ENCODE data around the gene OR4K13. TPM values are rescaled to one million over a fixed set of nuclear protein-coding genes. Genes with fewer than 3 reads are reported as not detected.

The OR4K13 gene
- not detected for total RNA-seq
- long read RNA-seq = 0 reads

DNA sequence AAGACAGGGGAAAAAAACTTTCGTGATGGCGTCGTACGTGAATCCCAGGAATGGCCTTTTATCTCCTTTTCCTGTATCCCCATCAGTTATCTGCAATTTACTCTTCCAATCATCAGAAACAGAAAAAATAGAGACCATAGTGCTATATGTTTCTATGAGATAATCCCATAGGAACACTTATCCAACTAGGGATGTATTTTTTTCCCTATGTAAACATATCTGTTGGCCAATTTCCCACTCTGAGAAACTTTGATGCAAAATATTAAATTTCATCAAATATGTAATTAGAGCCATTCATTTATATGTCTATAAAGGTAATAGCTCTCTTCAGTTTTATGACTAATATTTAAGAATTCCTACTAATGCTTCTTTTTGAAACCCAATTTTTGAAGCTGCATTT, at the start of gene OR4K13:
TSS of gene OR4K13 (minus strand) at position 101 of the 400 bp plus-strand sequence. CDS start 1,280 bp downstream, outside the sequence.
- intact Hi-C loops (cut with DNase I, micrococcal nuclease) = no loop called here
- ATAC-seq (no peak), DNase-seq (no peak)

DNA sequence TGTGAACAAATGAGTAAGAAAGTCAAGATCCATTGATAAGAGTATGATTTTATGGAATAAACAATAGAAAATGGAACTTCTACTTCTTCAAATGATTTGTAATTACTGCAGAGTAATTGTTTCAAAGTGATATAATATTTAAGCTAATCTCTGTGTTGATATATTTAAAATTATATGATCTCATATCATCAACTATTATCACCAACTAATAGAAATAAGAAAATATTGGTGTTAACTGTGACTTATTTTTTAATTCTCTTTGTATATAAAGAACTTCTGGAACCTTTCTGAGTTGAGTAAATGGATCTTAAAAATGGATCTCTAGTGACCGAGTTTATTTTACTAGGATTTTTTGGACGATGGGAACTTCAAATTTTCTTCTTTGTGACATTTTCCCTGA, 23.9 kb upstream of the OR4K13 start, which contains the start of gene OR4L1:
TSS of gene OR4L1 (plus strand) at position 301 of the 400 bp plus-strand sequence. CDS start at position 301, 0 bp downstream.
- intact Hi-C loops (cut with DNase I, micrococcal nuclease) = no loop called here

DNA sequence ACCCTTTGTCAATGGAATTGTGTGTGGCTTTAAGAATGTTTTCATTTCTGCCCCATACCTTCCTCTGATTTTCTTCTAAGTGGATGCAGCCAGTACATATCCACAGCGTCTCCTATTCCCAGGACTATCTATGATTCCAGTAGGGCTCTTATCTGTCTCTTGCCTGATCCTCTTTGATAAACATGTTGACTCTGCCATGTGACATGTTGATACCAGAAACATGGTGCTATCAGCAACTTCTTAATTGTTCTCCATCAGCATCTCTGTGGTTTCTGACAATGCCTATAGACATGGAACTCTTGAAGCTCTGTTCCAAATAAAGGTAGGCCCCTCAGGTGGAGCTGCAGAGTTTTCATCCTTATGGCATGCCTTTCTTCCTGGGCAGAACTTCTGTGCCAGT, 12.4 kb upstream of the OR4K13 start:
- intact Hi-C loops (cut with DNase I, micrococcal nuclease) = no loop called here
- ATAC-seq (no peak), DNase-seq (no peak)

More for the DNA sequence above, 23.9 kb upstream of the OR4K13 start, which contains the start of gene OR4L1:
- DNase-seq = no peak
- ATAC-seq = no peak

DNA sequence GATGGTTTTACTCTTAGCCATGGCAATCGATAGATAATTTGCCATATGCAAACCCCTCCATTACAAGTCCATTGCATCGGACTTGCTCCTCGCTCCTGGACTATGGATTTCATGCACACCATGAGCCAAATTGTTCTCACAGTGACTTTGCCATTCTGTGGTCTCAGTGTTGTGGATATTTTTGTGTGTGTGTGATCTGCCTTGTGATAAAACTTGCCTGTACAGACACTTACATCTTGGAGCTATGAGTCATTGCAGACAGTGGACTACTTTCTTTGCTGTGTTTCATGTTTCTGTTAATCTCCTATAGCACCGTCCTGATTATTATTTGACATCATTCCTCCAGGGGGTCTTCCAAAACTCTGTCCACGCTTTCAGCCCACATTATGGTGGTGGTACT, 8.4 kb upstream of the OR4K13 start:
- no peak for ATAC-seq

DNA sequence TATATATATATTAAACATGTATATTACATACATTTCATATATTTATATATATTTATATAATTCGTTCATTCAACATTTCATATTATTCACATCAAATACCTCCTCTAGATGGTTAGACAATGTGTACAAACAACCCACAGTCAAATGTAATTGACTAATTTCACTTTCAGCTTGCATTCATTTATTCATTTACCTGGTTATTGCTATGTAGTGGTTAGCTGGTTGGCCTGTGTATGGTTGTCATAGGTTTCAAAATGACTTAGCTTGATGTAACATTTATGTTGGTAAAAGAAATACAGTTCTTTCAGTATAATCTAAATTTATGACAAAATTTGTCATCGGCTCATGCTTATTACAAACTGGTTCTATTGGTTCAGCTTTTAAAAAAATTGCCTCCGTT, 389 bp downstream of the OR4K13 start:
- intact Hi-C loops (cut with DNase I, micrococcal nuclease) = no loop called here
- ATAC-seq (no peak), DNase-seq (no peak)

More for the DNA sequence above, 8.4 kb upstream of the OR4K13 start:
- DNase-seq = no peak
- intact Hi-C loops (cut with DNase I, micrococcal nuclease) = no loop called here

DNA sequence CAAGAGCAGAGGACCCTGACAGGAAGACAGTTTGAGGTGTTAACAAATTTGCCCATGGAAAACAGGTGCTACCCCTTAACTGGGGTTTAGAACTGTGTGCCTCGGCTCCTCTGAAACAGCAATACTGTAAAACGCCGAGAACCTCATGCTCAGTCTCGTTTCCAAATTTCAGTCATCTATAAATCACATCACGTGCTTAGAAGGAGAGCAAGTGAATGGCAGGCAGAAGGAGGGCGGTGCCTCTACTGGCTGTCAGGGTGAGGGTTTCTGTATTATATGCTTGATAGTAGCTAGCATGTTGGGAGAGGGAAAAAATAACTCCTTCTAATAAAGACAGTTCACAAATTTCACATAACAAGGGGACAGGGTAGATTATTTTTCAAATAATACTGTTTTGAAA, 4.8 kb downstream of the OR4K13 start:
- no peak for DNase-seq
- intact Hi-C loops (cut with DNase I, micrococcal nuclease) = no loop called here
- no peak for ATAC-seq

DNA sequence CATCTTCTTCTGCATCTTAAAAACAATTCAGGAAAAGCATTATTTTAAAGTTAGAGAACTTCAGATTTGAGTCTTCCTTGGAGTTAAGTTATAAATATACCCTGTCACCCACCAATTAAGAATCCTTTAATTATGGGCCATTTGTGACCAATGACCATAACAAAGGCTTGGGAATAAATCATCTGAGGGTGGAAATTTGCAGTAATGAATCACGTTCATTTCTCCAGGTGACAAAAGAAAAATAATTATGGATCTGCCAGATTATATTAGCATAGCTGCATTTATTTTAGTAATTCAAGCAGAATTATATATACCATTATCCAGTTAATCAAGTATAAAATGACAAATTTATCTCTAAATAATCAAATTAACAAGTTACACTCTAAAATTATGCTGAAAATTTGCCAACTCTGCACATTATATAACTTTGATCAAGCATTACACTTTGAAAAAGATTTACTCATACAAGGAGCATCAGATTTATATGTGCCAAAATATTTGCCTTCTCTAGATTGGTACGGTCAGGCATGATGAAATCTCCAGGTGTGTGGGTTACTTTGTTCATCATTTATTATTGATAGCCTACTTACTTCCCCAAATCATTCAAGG, 16.5 kb downstream of the OR4K13 start, which contains the start of gene OR4K14:
TSS of gene OR4K14 (minus strand) at position 51 of the 609 bp plus-strand sequence. CDS start 4,114 bp downstream, outside the sequence.
- DNase-seq (no peak), ATAC-seq (no peak)
- intact Hi-C loops (cut with DNase I, micrococcal nuclease) = no loop called here

DNA sequence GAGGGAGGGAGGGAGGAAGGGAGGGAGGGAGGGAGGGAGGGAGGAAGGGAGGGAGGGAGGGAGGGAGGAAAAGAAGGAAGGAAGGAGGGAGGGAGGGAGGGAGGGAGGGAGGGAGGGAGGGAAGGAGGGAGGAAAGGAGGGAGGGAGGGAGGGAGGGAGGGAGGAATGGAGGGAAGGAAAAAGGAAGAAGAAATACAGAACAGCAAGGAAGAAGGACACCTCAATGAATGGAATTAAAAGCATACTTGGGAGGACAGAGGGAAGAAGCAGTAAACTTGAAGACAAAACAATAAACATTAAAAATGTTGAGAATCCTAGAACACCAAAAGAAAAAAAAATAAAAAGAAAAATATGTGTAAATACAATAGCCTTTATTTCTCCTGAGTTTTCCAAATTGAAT, 27.7 kb downstream of the OR4K13 start:
- intact Hi-C loops (cut with DNase I, micrococcal nuclease) = no loop called here
- DNase-seq = no peak
- ATAC-seq = no peak

GRCh38 chr14:20002319-20002718, 33.5 kb downstream of the OR4K13 start:
- intact Hi-C loops (cut with DNase I, micrococcal nuclease) = no loop called here
- DNase-seq (no peak), ATAC-seq (no peak)

DNA sequence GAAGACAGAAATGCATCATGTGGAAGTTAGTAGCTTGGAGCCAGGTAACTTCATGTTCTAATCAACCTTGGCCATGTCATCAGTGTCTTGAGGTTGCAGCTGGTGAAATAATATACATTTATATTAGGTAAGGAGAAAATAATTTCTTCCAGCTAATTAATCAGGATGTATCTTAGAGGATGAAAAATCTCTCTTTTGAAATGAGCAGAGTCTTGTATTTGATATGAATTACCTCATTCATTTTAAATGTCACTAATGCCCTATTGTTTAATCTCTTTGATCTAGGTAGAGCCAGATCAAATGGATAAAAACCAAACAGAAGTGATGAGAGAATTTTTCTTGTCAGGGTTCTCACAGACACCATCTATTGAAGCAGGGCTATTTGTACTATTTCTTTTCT, 34.0 kb downstream of the OR4K13 start, which contains the start of gene OR4Q2:
TSS of gene OR4Q2 (plus strand) at position 301 of the 400 bp plus-strand sequence.
- DNase-seq (no peak), ATAC-seq (no peak)
- intact Hi-C loops (cut with DNase I, micrococcal nuclease) = no loop called here

- no peak for DNase-seq
- intact Hi-C loops (cut with DNase I, micrococcal nuclease) = no loop called here
- ATAC-seq = no peak
These were observed 42.4 kb downstream of the OR4K13 start for GRCh38 chr14:19993438-19993837.

Other genes with a start within 250 kb of the OR4K13 start
- gene OR4N2, start 232.3 kb downstream of the OR4K13 start, total RNA-seq = not detected
- gene OR4K2, start 160.9 kb downstream of the OR4K13 start, total RNA-seq = not detected
- gene OR4K5, start 115.4 kb downstream of the OR4K13 start, total RNA-seq = not detected
- not detected for gene OR4K1, start 105.1 kb downstream of the OR4K13 start, total RNA-seq
- gene OR4K15, start 60.4 kb downstream of the OR4K13 start, total RNA-seq = not detected
- gene OR4Q2, start 33.9 kb downstream of the OR4K13 start, total RNA-seq = not detected
- not detected for gene OR4K14, start 16.7 kb downstream of the OR4K13 start, total RNA-seq
- not detected for gene OR4L1, start 24.0 kb upstream of the OR4K13 start, total RNA-seq
- not detected for gene OR4K17, start 74.7 kb upstream of the OR4K13 start, total RNA-seq
- not detected for gene OR4N5, start 102.8 kb upstream of the OR4K13 start, total RNA-seq
- not detected for gene OR11G2, start 154.9 kb upstream of the OR4K13 start, total RNA-seq
- not detected for gene OR11H6, start 187.7 kb upstream of the OR4K13 start, total RNA-seq
- gene OR11H7, start 192.9 kb upstream of the OR4K13 start, total RNA-seq = not detected
- not detected for gene OR11H4, start 203.2 kb upstream of the OR4K13 start, total RNA-seq